WTC11 (cell line): ENCODE data around the gene DLX6. TPM values are rescaled to one million over a fixed set of nuclear protein-coding genes. Genes with fewer than 3 reads are reported as not detected.

Source experiments
- ATAC-seq: fragments of 200-7000 bp; cut with Tn5 transposase; 2 replicates; pipeline ENCODE4 v1.10.0; 2021; ENCODE audit warnings: mild to moderate bottlenecking, moderate library complexity
- CTCF ChIA-PET: fragments of 300-600 bp; sonication (Branson Sonifier 250); formaldehyde crosslinking; loops from one replicate; lab custom pipeline; 2021; ENCODE audit warnings: antibody characterized with exemption; lab: Charles Lee
- POLR2A ChIA-PET: fragments of 350-600 bp; sonication (Branson Sonifier 250); formaldehyde crosslinking; loops from one replicate; lab custom pipeline; 2021; ENCODE audit warnings: antibody characterized with exemption; lab: Charles Lee
- DNase-seq: peaks from one replicate; pipeline ENCODE4 v3.0.0; 2021; ENCODE audit warnings: low spot score
- H3K27ac Mint-ChIP-seq: 2 replicates; pipeline ENCODE4 v1.8.0; 2021; ENCODE audit warnings: mixed read lengths
- H3K27me3 Mint-ChIP-seq: 2 replicates; pipeline ENCODE4 v1.8.0; 2021; ENCODE audit warnings: low read depth, mild to moderate bottlenecking, moderate library complexity, mixed read lengths
- H3K36me3 Mint-ChIP-seq: 2 replicates; pipeline ENCODE4 v1.8.0; 2021; ENCODE audit warnings: mixed read lengths
- H3K4me1 Mint-ChIP-seq: 2 replicates; pipeline ENCODE4 v1.8.0; 2022; ENCODE audit warnings: mixed read lengths
- H3K4me3 Mint-ChIP-seq: 2 replicates; pipeline ENCODE4 v1.8.0; 2021; ENCODE audit warnings: mild to moderate bottlenecking, moderate library complexity, mixed read lengths
- H3K9me3 Mint-ChIP-seq: 2 replicates; pipeline ENCODE4 v1.8.0; 2021; ENCODE audit warnings: mixed read lengths
- CBFB ChIP-seq: sonication (generic); formaldehyde crosslinking; IDR thresholded peaks from 2 replicates; pipeline ENCODE4 v1.8.1; 2022; ENCODE audit warnings: mild to moderate bottlenecking, low read depth, missing genetic modification reagents
- CREM ChIP-seq: sonication (generic); formaldehyde crosslinking; IDR thresholded peaks from 2 replicates; pipeline ENCODE4 v1.8.1; 2022; ENCODE audit warnings: mild to moderate bottlenecking, missing genetic modification reagents, moderate library complexity
- FOXJ3 ChIP-seq: sonication (generic); formaldehyde crosslinking; IDR thresholded peaks from 2 replicates; pipeline ENCODE4 v1.9.0; 2021; ENCODE audit warnings: missing genetic modification reagents, mild to moderate bottlenecking, borderline replicate concordance
- SOX15 ChIP-seq: fragments of 250-450 bp; sonication (Bioruptor Pico); IDR thresholded peaks from 2 replicates; pipeline ENCODE4 v1.9.0; 2021; ENCODE audit warnings: mild to moderate bottlenecking
- TP53 ChIP-seq: sonication (generic); formaldehyde crosslinking; IDR thresholded peaks from 2 replicates; pipeline ENCODE4 v1.8.1; 2023; ENCODE audit warnings: mild to moderate bottlenecking, missing genetic modification reagents
- ZNF138 ChIP-seq: sonication (generic); formaldehyde crosslinking; conservative IDR thresholded peaks from 2 replicates; pipeline ENCODE4 v1.8.1; 2022; ENCODE audit warnings: mild to moderate bottlenecking, moderate library complexity, missing genetic modification reagents
- ZNF317 ChIP-seq: sonication (generic); formaldehyde crosslinking; IDR thresholded peaks from 2 replicates; pipeline ENCODE4 v1.8.1; 2023; ENCODE audit warnings: low read depth, mild to moderate bottlenecking, moderate library complexity, missing genetic modification reagents, borderline replicate concordance
- total RNA-seq: library from RNA; stranded (reverse); gene quantifications from 3 replicates; pipeline ENCODE4 v1.2.3, GENCODE V29; 2021
- TF ChIP-seq, protein P1 (sequence below): sonication (generic); formaldehyde crosslinking; IDR thresholded peaks from 2 replicates; pipeline ENCODE4 v1.8.1; 2023; ENCODE audit warnings: mild to moderate bottlenecking, missing genetic modification reagents
- TF ChIP-seq, protein P2 (sequence below): fragments of 250-450 bp; sonication (Bioruptor Pico); IDR thresholded peaks from 2 replicates; pipeline ENCODE4 v1.9.0; 2021; ENCODE audit warnings: mild to moderate bottlenecking, borderline replicate concordance
- TF ChIP-seq, protein P3 (sequence below): sonication (generic); formaldehyde crosslinking; IDR thresholded peaks from 2 replicates; pipeline ENCODE4 v1.8.0; 2022; ENCODE audit warnings: mild to moderate bottlenecking, missing genetic modification reagents
- TF ChIP-seq, protein P4 (sequence below): fragments of 250-450 bp; sonication (Bioruptor Pico); IDR thresholded peaks from 2 replicates; pipeline ENCODE4 v1.8.0; 2021; ENCODE audit warnings: mild to moderate bottlenecking
- TF ChIP-seq, protein P5 (sequence below): fragments of 200-600 bp; IDR thresholded peaks from 2 replicates; pipeline ENCODE4 v1.8.0; 2022; ENCODE audit warnings: antibody characterized with exemption

DLX6 gene
- total RNA-seq, 1 experiment from 2014 or later, result 0.09 TPM

DNA sequence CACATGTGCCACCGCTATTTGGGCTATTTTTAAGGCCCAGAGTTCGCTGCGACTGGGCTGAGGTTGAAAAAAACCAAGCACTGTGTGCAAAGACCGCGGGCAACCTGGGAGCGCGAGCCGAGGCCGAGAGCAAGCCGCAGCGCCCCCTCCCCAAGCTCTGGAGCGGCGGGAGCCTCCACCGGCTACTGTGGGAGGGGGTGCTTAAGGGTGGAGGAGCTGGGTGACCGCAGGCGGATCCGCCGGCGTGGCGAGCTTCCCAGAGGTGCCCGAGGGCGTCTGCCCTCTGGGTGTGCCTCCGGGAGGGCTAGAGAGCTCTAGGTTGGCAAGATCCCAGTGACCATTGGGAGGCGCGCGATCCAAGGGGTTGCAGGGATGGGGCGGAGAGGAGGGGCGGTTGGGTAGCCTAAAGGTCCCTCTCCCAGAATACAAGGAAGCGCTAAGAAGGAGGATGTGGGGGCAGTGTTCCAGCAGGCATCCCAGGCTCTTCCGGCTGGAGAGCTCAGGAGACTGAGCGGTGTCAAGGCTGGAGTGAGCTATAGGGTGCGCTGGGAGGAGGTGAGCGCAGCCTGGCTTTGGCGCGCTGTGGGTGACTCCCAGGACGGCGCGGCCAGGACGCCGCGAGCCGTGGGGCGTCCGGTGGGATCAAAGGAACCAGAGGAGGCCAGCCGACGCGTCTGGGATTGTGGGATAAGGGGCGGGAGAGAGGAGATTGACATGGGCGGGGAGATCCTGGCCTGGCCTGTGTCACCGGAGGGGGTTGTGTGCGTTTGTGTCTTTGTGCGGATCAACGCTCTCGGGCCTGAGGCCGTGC, 11.2 kb downstream of the DLX6 start (continued):
- TF ChIP-seq, protein P1, sequence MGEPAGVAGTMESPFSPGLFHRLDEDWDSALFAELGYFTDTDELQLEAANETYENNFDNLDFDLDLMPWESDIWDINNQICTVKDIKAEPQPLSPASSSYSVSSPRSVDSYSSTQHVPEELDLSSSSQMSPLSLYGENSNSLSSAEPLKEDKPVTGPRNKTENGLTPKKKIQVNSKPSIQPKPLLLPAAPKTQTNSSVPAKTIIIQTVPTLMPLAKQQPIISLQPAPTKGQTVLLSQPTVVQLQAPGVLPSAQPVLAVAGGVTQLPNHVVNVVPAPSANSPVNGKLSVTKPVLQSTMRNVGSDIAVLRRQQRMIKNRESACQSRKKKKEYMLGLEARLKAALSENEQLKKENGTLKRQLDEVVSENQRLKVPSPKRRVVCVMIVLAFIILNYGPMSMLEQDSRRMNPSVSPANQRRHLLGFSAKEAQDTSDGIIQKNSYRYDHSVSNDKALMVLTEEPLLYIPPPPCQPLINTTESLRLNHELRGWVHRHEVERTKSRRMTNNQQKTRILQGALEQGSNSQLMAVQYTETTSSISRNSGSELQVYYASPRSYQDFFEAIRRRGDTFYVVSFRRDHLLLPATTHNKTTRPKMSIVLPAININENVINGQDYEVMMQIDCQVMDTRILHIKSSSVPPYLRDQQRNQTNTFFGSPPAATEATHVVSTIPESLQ (CRISPR knock-in tag), result no peak
- TF ChIP-seq, protein P2, sequence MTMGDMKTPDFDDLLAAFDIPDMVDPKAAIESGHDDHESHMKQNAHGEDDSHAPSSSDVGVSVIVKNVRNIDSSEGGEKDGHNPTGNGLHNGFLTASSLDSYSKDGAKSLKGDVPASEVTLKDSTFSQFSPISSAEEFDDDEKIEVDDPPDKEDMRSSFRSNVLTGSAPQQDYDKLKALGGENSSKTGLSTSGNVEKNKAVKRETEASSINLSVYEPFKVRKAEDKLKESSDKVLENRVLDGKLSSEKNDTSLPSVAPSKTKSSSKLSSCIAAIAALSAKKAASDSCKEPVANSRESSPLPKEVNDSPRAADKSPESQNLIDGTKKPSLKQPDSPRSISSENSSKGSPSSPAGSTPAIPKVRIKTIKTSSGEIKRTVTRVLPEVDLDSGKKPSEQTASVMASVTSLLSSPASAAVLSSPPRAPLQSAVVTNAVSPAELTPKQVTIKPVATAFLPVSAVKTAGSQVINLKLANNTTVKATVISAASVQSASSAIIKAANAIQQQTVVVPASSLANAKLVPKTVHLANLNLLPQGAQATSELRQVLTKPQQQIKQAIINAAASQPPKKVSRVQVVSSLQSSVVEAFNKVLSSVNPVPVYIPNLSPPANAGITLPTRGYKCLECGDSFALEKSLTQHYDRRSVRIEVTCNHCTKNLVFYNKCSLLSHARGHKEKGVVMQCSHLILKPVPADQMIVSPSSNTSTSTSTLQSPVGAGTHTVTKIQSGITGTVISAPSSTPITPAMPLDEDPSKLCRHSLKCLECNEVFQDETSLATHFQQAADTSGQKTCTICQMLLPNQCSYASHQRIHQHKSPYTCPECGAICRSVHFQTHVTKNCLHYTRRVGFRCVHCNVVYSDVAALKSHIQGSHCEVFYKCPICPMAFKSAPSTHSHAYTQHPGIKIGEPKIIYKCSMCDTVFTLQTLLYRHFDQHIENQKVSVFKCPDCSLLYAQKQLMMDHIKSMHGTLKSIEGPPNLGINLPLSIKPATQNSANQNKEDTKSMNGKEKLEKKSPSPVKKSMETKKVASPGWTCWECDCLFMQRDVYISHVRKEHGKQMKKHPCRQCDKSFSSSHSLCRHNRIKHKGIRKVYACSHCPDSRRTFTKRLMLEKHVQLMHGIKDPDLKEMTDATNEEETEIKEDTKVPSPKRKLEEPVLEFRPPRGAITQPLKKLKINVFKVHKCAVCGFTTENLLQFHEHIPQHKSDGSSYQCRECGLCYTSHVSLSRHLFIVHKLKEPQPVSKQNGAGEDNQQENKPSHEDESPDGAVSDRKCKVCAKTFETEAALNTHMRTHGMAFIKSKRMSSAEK (CRISPR knock-in tag), result no peak
- TF ChIP-seq CBFB (CRISPR knock-in tag) (0 out of 2 replicates have a peak, but pooled peaks have one; percentile 34), FOXJ3 (CRISPR knock-in tag) (no peak)

DNA sequence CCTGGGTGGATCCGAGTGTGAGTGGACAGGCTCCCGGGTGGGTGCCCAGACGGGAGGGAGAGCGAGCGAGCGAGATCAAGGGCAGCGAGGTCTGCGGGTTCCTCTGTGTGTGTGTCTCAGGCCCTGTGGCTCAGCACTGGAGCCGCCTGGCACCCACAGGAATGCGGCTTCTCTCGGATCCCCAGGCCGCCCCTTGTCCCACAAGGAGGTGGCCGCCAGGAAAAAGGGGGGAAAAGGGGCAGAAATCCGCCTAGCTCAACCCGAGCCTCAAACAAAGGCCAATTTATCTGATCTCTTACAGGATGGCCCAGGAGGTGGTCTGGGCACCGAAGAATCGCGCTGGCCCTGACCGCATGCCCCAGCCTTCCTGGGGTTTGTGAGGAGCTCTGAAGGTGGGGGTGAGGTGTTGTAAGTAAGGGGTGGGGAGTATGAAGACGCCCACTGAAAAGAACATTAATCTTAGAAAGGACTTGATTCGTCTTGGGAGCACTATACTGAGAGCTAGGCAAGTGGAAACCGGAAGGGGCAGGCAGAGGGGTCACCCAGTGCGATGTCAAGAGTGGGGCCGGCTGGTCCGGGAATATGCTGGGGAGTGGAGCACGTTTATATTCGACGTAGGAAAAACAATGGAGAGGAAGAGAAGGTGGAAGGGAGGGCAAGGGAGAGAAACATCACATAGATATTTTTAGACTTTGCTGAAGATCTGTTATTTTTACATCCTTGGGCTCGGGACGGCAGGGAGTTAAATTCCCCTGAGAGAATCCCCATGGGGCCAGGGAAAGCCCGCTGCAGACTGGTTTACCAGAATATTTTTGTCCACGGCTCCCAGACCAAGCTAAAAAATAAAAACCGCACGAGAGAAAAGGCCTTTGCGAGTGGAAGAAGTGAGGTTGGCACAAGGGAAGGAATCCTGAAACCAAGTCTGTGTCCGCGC, 12.1 kb downstream of the DLX6 start:
- DNase-seq (no peak), ATAC-seq (no peak)
- Mint-ChIP-seq H3K9me3 (no peaks in the 10 kb centered on the region), H3K36me3 (no peaks in the 10 kb centered on the region), H3K27ac (no peak overlapping the region), H3K4me3 (peak overlapping the region; percentile 65), H3K4me1 (peaks cover 61% of the 10 kb centered on the region), H3K27me3 (peaks cover 100% of the 10 kb centered on the region)
- ChIA-PET POLR2A (interaction anchor here (0.6 to 1.3 kb wide), 2 partner anchors 26 to 30 kb away, joined by 4 read pairs; no protein-coding TSS in a partner anchor), CTCF (interaction anchor here (0.8 to 2.6 kb wide), 4 partner anchors 10 to 22 kb away, joined by 5 to 49 read pairs (median 18); partner anchors contain the start of gene DLX6)
- TF ChIP-seq, protein P3, sequence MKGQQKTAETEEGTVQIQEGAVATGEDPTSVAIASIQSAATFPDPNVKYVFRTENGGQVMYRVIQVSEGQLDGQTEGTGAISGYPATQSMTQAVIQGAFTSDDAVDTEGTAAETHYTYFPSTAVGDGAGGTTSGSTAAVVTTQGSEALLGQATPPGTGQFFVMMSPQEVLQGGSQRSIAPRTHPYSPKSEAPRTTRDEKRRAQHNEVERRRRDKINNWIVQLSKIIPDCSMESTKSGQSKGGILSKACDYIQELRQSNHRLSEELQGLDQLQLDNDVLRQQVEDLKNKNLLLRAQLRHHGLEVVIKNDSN, result no peak
- TF ChIP-seq TP53 (CRISPR knock-in tag), result no peak
- TF ChIP-seq ZNF317 (CRISPR knock-in tag), result no peak
- TF ChIP-seq, protein P4, sequence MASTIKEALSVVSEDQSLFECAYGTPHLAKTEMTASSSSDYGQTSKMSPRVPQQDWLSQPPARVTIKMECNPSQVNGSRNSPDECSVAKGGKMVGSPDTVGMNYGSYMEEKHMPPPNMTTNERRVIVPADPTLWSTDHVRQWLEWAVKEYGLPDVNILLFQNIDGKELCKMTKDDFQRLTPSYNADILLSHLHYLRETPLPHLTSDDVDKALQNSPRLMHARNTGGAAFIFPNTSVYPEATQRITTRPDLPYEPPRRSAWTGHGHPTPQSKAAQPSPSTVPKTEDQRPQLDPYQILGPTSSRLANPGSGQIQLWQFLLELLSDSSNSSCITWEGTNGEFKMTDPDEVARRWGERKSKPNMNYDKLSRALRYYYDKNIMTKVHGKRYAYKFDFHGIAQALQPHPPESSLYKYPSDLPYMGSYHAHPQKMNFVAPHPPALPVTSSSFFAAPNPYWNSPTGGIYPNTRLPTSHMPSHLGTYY (CRISPR knock-in tag), result no peak
- TF ChIP-seq CREM (CRISPR knock-in tag), result no peak
- no peak for TF ChIP-seq ZNF138 (CRISPR knock-in tag)
- no peak for TF ChIP-seq SOX15 (CRISPR knock-in tag)
- TF ChIP-seq, protein P5, sequence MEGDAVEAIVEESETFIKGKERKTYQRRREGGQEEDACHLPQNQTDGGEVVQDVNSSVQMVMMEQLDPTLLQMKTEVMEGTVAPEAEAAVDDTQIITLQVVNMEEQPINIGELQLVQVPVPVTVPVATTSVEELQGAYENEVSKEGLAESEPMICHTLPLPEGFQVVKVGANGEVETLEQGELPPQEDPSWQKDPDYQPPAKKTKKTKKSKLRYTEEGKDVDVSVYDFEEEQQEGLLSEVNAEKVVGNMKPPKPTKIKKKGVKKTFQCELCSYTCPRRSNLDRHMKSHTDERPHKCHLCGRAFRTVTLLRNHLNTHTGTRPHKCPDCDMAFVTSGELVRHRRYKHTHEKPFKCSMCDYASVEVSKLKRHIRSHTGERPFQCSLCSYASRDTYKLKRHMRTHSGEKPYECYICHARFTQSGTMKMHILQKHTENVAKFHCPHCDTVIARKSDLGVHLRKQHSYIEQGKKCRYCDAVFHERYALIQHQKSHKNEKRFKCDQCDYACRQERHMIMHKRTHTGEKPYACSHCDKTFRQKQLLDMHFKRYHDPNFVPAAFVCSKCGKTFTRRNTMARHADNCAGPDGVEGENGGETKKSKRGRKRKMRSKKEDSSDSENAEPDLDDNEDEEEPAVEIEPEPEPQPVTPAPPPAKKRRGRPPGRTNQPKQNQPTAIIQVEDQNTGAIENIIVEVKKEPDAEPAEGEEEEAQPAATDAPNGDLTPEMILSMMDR, result no peak
- TF ChIP-seq, all 79 proteins: peak for 0
